OCI-LY3 (cell line): Measurements from ENCODE around the gene CNTROB.

ENCODE experiments used
- H2AFZ ChIP-seq: fragments of 200-600, 300-600 bp; shearing (Covaris generic); 2 replicates; pipeline ENCODE4 v1.6.0; 2014; ENCODE audit warnings: antibody characterized with exemption, low read depth, low read length
- H3K27ac ChIP-seq: fragments of 200-600, 300-600 bp; sonication (generic); 2 replicates; pipeline ENCODE4 v1.5.1; 2014; ENCODE audit warnings: mild to moderate bottlenecking, low read length, moderate library complexity, mixed read lengths
- H3K27me3 ChIP-seq: fragments of 200-600, 300-600 bp; sonication (generic); 2 replicates; pipeline ENCODE4 v1.6.1; 2014; ENCODE audit warnings: low read depth, low read length, mixed read lengths
- H3K36me3 ChIP-seq: fragments of 200-600, 300-600 bp; sonication (generic); replicated peaks from 2 replicates; pipeline ENCODE3; 2014; ENCODE audit warnings: low read depth, low read length, mixed read lengths
- H3K4me1 ChIP-seq: fragments of 300-600, 200-600 bp; sonication (generic); 2 replicates; pipeline ENCODE4 v1.6.1; 2014; ENCODE audit warnings: low read length, mixed read lengths
- H3K4me2 ChIP-seq: fragments of 200-600, 300-600 bp; sonication (generic); 2 replicates; pipeline ENCODE4 v1.6.1; 2014; ENCODE audit warnings: low read length, mixed read lengths
- H3K4me3 ChIP-seq: fragments of 300-600, 200-600 bp; sonication (generic); 2 replicates; pipeline ENCODE4 v1.5.1; 2014; ENCODE audit warnings: antibody characterized with exemption, mild to moderate bottlenecking, low read length, moderate library complexity
- H3K79me2 ChIP-seq: fragments of 300-600, 200-600 bp; shearing (Covaris generic); 2 replicates; pipeline ENCODE4 v1.6.1; 2014; ENCODE audit warnings: mild to moderate bottlenecking, low read length, mixed read lengths
- H3K9ac ChIP-seq: fragments of 300-600, 200-600 bp; shearing (Covaris generic); 2 replicates; pipeline ENCODE4 v1.6.0; 2014; ENCODE audit warnings: mild to moderate bottlenecking, low read length, moderate library complexity
- H3K9me3 ChIP-seq: fragments of 200-600, 300-600 bp; shearing (Covaris generic); 2 replicates; pipeline ENCODE4 v1.6.1; 2014; ENCODE audit warnings: low read length, mixed read lengths; ENCODE audit not compliant: insufficient read depth
- H4K20me1 ChIP-seq: fragments of 200-600, 300-600 bp; sonication (generic); 2 replicates; pipeline ENCODE4 v1.6.1; 2016; ENCODE audit warnings: low read length, mixed read lengths; ENCODE audit not compliant: insufficient read depth
- EZH2phosphoT487 ChIP-seq: fragments of 200-600 bp; shearing (Covaris generic); IDR thresholded peaks from 2 replicates; pipeline ENCODE4 v1.6.1; 2018; ENCODE audit warnings: antibody characterized with exemption, mixed run types, low read depth
- TF ChIP-seq, protein P1 (sequence below): fragments of 200-600, 300-600 bp; sonication (generic); IDR thresholded peaks from 2 replicates; pipeline ENCODE4 v1.5.1; 2014; ENCODE audit warnings: antibody characterized with exemption, low read length, low read depth

Gene CNTROB

DNA sequence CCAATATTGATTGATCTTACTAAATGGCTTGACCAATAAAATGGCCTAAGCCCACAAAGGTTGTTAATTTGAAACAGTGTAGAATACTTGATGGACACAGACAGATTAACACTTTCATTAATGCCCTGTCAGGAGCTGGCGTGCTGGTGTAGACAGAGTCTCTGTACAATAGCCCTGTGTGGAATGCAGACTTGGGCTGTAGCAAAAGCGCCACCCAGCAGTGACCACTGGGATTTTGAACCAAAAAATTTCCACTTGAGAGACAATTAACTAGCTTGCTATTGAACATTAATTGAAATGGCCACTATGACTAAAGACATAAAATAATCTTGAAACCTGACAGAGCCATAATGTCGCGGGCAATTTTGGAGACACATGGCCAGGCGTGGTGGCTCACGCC, 50.7 kb downstream of the CNTROB start:
- Histone ChIP-seq H3K4me1 (no peaks in the 10 kb centered on the region), H3K27me3 (no peaks in the 10 kb centered on the region), H3K27ac (no peak overlapping the region), H4K20me1 (no peaks in the 10 kb centered on the region), H3K9me3 (no peaks in the 10 kb centered on the region), H3K4me2 (no peak overlapping the region), H3K4me3 (no peak overlapping the region), H3K36me3 (no peaks in the 10 kb centered on the region), H3K79me2 (no peaks in the 10 kb centered on the region), H2AFZ (no peak overlapping the region), H3K9ac (no peak overlapping the region)
- no peak for TF ChIP-seq EZH2phosphoT487
- TF ChIP-seq, protein P1, sequence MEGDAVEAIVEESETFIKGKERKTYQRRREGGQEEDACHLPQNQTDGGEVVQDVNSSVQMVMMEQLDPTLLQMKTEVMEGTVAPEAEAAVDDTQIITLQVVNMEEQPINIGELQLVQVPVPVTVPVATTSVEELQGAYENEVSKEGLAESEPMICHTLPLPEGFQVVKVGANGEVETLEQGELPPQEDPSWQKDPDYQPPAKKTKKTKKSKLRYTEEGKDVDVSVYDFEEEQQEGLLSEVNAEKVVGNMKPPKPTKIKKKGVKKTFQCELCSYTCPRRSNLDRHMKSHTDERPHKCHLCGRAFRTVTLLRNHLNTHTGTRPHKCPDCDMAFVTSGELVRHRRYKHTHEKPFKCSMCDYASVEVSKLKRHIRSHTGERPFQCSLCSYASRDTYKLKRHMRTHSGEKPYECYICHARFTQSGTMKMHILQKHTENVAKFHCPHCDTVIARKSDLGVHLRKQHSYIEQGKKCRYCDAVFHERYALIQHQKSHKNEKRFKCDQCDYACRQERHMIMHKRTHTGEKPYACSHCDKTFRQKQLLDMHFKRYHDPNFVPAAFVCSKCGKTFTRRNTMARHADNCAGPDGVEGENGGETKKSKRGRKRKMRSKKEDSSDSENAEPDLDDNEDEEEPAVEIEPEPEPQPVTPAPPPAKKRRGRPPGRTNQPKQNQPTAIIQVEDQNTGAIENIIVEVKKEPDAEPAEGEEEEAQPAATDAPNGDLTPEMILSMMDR, result no peak

DNA sequence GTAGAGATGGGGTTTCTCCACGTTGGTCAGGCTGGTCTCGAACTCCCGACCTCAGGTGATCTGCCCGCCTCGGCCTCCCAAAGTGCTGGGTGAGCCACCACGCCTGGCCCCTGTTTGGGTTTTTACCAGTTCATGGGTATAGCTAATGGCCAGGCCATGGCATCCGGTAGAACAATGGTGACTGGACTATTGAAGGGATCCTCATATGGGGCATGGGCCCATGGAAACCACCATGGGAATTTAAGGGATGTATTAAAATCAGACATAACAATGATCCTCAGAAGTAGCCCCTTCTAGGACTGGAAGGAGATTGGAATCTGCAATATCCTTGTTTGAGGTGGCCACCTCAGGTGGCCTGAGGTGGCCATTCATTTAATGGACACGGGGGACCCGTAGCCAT, 52.9 kb downstream of the CNTROB start:
- peaks cover 8% of the 10 kb centered on the region for H3K4me1 ChIP-seq
- H3K27me3 ChIP-seq, result no peaks in the 10 kb centered on the region
- no peak overlapping the region for H3K9ac ChIP-seq
- no peak overlapping the region for H3K4me2 ChIP-seq
- no peak overlapping the region for H3K27ac ChIP-seq
- no peaks in the 10 kb centered on the region for H3K9me3 ChIP-seq
- TF ChIP-seq, protein P1, result no peak
- no peak for TF ChIP-seq EZH2phosphoT487
- no peak overlapping the region for H2AFZ ChIP-seq
- no peaks in the 10 kb centered on the region for H4K20me1 ChIP-seq
- no peaks in the 10 kb centered on the region for H3K79me2 ChIP-seq
- no peak overlapping the region for H3K4me3 ChIP-seq
- no peaks in the 10 kb centered on the region for H3K36me3 ChIP-seq

DNA sequence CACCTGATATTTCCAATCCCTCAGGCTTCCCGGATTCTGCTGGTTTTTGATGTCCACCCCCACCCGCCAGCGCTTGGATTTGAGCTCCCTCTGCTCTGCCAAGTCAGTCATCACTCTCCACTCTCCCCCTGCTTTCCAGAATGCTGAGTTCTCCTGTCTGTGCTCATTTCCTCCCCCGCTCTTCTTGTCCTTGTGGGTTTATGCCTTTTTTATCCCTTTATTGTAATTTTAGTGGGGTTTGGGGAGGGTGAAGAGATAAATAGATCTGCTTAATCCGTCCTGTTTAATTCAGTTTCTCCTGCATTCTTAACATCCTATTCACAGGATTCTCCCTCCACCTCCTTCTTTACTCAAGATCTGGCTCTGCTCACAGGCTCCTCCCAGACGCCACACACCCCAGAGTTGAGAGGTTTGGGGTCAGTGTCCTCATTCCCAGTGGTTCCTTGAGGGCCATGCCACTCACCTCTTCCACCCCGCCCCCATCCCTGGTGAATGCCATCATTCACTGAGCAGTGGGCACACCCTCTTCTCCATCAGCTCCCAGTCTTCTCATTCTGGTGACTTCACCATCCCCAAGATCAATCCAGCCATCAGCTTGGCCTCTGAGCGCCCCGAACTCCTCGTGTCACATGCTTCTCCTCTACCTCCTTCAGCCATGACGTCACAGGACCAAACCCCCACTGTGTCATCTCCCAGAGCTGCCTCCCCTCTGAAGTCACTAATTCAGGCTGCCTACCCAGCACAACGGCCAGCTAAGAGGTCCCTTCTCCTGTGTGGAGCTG, 55.3 kb downstream of the CNTROB start:
- no peak overlapping the region for H2AFZ ChIP-seq
- no peak overlapping the region for H3K4me2 ChIP-seq
- H3K79me2 ChIP-seq, result no peaks in the 10 kb centered on the region
- no peaks in the 10 kb centered on the region for H4K20me1 ChIP-seq
- no peak overlapping the region for H3K9ac ChIP-seq
- TF ChIP-seq EZH2phosphoT487, result no peak
- TF ChIP-seq, protein P1, result no peak
- H3K36me3 ChIP-seq, result no peaks in the 10 kb centered on the region
- H3K9me3 ChIP-seq, result no peaks in the 10 kb centered on the region
- H3K4me3 ChIP-seq, result no peak overlapping the region
- H3K4me1 ChIP-seq, result peaks cover 8% of the 10 kb centered on the region
- H3K27me3 ChIP-seq, result no peaks in the 10 kb centered on the region
- no peak overlapping the region for H3K27ac ChIP-seq

DNA sequence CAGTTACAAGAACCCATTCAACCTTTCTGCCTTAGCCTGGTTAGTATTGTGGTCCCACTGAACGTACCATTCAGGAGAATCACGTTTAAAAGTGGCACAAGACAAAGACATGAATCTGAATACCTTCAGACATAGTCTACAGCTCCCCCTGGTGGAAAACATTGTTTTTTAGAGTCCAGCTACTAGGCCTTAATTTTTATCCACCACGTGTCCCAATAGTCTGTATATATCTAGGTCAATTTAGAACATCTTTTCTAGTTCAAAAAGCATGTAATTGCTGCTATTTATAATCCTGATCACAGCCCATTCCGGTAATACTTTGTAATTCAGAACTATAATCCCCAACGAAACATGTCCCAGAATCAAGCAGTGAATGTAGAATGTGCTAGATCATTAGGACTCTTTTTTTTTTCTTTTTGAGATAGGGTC, 56.8 kb downstream of the CNTROB start:
- Histone ChIP-seq H3K79me2 (no peaks in the 10 kb centered on the region), H3K9me3 (no peaks in the 10 kb centered on the region), H3K27me3 (no peaks in the 10 kb centered on the region), H3K4me3 (no peak overlapping the region), H4K20me1 (no peaks in the 10 kb centered on the region), H3K4me2 (no peak overlapping the region), H2AFZ (no peak overlapping the region; the same call in 1 of the 2 replicates), H3K36me3 (no peaks in the 10 kb centered on the region), H3K27ac (no peak overlapping the region), H3K9ac (no peak overlapping the region), H3K4me1 (peaks cover 8% of the 10 kb centered on the region)
- TF ChIP-seq EZH2phosphoT487, result no peak
- TF ChIP-seq, protein P1, result peak; percentile 49
